Forelimb muscle (tissue), 1 donor: ENCODE measurements around the gene OR1N2. TPM values are rescaled to one million over a fixed set of nuclear protein-coding genes. Genes with fewer than 3 reads are reported as not detected.

ENCODE experiments used
- polyA plus RNA-seq: library from polyadenylated mRNA; unstranded; fragments of 120-200 nt; gene quantifications from one replicate; pipeline ENCODE4 v1.2.1, GENCODE V29; 2013; ENCODE audit not compliant: insufficient read length

Gene OR1N2
- polyA plus RNA-seq, 1 donor: not detected

Other genes starting within 250 kb of the OR1N2 start
- 4.5 TPM for gene PTGS1, start 182.1 kb upstream of the OR1N2 start, polyA plus RNA-seq
- not detected for gene OR1J1, start 75.2 kb upstream of the OR1N2 start, polyA plus RNA-seq
- not detected for gene OR1J2, start 42.3 kb upstream of the OR1N2 start, polyA plus RNA-seq
- not detected for gene OR1J4, start 34.0 kb upstream of the OR1N2 start, polyA plus RNA-seq
- gene OR1N1, start 25.8 kb upstream of the OR1N2 start, polyA plus RNA-seq: not detected
- gene OR1L8, start 30.3 kb downstream of the OR1N2 start, polyA plus RNA-seq: 0.15 TPM
- not detected for gene OR1Q1, start 61.6 kb downstream of the OR1N2 start, polyA plus RNA-seq
- gene OR1B1, start 104.5 kb downstream of the OR1N2 start, polyA plus RNA-seq: not detected
- gene OR1L1, start 108.6 kb downstream of the OR1N2 start, polyA plus RNA-seq: not detected
- gene OR1L3, start 122.0 kb downstream of the OR1N2 start, polyA plus RNA-seq: not detected
- gene OR1L4, start 170.9 kb downstream of the OR1N2 start, polyA plus RNA-seq: not detected
- gene OR1L6, start 189.2 kb downstream of the OR1N2 start, polyA plus RNA-seq: not detected
- gene OR5C1, start 235.8 kb downstream of the OR1N2 start, polyA plus RNA-seq: not detected
- not detected for gene OR1K1, start 247.0 kb downstream of the OR1N2 start, polyA plus RNA-seq